ENCODE measurements around the gene CHODL.

CHODL gene

GRCh38 chr21:18289876-18290275 is 45.2 kb downstream of the CHODL start:
- Histone ChIP-seq H3K27ac (ENCODE audit: low read length) (no peak overlapping the region), H3K9me3 (ENCODE audit: control insufficient read depth in 1 of 2, low read length in 2 of 2) (peaks cover 0 to 2% of the 10 kb centered on the region in 2 donors), H3K27me3 (ENCODE audit: low read depth, low read length) (no peaks in the 10 kb centered on the region), H3K4me1 (ENCODE audit: control insufficient read depth in 1 of 2, insufficient read depth in 2 of 2, low read length in 2 of 2) (no peaks in the 10 kb centered on the region), H3K4me3 (ENCODE audit: low read depth in 1 of 2, low read length in 2 of 2) (no peak overlapping the region), H3K36me3 (ENCODE audit: control insufficient read depth in 1 of 2, insufficient read depth in 2 of 2, low read length in 2 of 2) (no peaks in the 10 kb centered on the region)

DNA sequence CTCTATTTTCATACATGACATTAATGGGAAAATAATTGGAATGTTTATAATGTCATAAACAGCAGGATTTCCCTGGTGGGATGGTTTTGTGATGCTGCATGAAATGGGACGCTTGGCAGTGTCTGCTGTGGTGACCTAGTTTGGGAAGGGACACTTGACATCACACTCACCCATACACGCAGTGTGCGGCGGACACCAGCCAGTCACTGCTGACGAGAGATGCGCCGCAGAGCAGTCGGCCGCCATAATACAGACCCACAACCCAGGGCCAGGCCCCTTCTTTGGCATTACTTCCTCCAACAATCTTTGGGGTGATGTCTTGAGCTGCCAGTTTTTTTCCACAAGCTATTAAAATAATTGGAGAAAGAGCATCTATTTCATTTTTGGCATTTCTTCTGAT is 49.5 kb downstream of the CHODL start:
- Histone ChIP-seq H3K9me3 (ENCODE audit: control insufficient read depth in 1 of 2, low read length in 2 of 2) (no peaks in the 10 kb centered on the region), H3K4me1 (ENCODE audit: control insufficient read depth in 1 of 2, insufficient read depth in 2 of 2, low read length in 2 of 2) (no peaks in the 10 kb centered on the region), H3K27ac (ENCODE audit: low read length) (no peak overlapping the region), H3K36me3 (ENCODE audit: control insufficient read depth in 1 of 2, insufficient read depth in 2 of 2, low read length in 2 of 2) (no peaks in the 10 kb centered on the region), H3K4me3 (ENCODE audit: low read depth in 1 of 2, low read length in 2 of 2) (no peak overlapping the region), H3K27me3 (ENCODE audit: low read depth, low read length) (no peaks in the 10 kb centered on the region)

DNA sequence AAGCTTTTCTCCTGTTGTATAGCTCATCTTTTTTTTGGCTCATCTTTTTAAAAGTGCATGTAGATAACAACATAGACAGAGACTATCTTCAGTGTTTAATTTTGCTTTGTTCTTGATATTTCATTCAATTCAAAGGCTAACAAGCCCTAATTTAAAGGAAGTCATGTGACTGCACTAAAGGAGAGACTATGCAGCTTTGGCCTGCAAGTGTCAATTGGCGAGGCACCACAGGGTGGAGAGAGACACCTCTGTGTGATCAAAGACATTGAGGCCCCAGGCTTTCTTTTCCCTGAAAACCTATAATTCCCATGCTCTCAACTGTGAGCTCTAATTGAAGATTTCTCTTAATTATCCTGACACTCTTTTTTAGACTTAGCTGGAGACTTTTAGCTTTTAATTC is 53.6 kb downstream of the CHODL start:
- Histone ChIP-seq H3K9me3 (ENCODE audit: control insufficient read depth in 1 of 2, low read length in 2 of 2) (no peaks in the 10 kb centered on the region), H3K27me3 (ENCODE audit: low read depth, low read length) (no peaks in the 10 kb centered on the region), H3K4me1 (ENCODE audit: control insufficient read depth in 1 of 2, insufficient read depth in 2 of 2, low read length in 2 of 2) (no peaks in the 10 kb centered on the region), H3K4me3 (ENCODE audit: low read depth in 1 of 2, low read length in 2 of 2) (no peak overlapping the region), H3K36me3 (ENCODE audit: control insufficient read depth in 1 of 2, insufficient read depth in 2 of 2, low read length in 2 of 2) (no peaks in the 10 kb centered on the region), H3K27ac (ENCODE audit: low read length) (no peak overlapping the region)

Measured in muscle layer of duodenum (tissue), 2 donors.